HepG2 (cell line): ENCODE results near the gene ACD. TPM values are rescaled to one million over a fixed set of nuclear protein-coding genes. Genes with fewer than 3 reads are reported as not detected.

ENCODE experiments used
- BHLHE40 ChIP-seq: IDR thresholded peaks from 2 replicates; pipeline ENCODE4 v1.6.1; 2011; ENCODE audit warnings: low read length, improper control_type of control experiment
- EHMT2 ChIP-seq: fragments of 200-600 bp; sonication (generic); IDR thresholded peaks from 2 replicates; pipeline ENCODE4 v1.7.0; 2017; ENCODE audit warnings: antibody characterized with exemption, low read depth, low read length, borderline replicate concordance
- HCFC1 ChIP-seq: fragments of 150-350 bp; IDR thresholded peaks from 2 replicates; pipeline ENCODE4 v1.6.1; 2014; ENCODE audit warnings: low read depth, low read length
- HNRNPUL1 ChIP-seq: fragments of 200-400 bp; formaldehyde crosslinking; IDR thresholded peaks from 2 replicates; pipeline ENCODE4 v1.6.1; 2017; ENCODE audit warnings: low read depth, mild to moderate bottlenecking, low read length, moderate library complexity
- KLF13 ChIP-seq: sonication (generic); formaldehyde crosslinking; IDR thresholded peaks from 2 replicates; pipeline ENCODE4 v1.4.0; 2020; ENCODE audit warnings: mild to moderate bottlenecking, missing genetic modification reagents
- NFKB2 ChIP-seq: sonication (generic); formaldehyde crosslinking; IDR thresholded peaks from 2 replicates; pipeline ENCODE4 v1.4.0; 2020; ENCODE audit warnings: missing genetic modification reagents, borderline replicate concordance
- RNF2 ChIP-seq: fragments of 450-650 bp; conservative IDR thresholded peaks from 2 replicates; pipeline ENCODE4 v1.6.1; 2016; ENCODE audit warnings: low read depth
- SKI ChIP-seq: fragments of 450-650 bp; IDR thresholded peaks from one replicate; pipeline ENCODE4 v1.6.1; 2018; ENCODE audit warnings: mild to moderate bottlenecking; ENCODE audit not compliant: partially characterized antibody
- TARDBP ChIP-seq: sonication (generic); formaldehyde crosslinking; IDR thresholded peaks from 2 replicates; pipeline ENCODE4 v1.8.0; 2022; ENCODE audit warnings: mild to moderate bottlenecking, missing genetic modification reagents
- THYN1 ChIP-seq: sonication (generic); formaldehyde crosslinking; IDR thresholded peaks from 2 replicates; pipeline ENCODE4 v1.8.1; 2023; ENCODE audit warnings: low read depth, mild to moderate bottlenecking, moderate library complexity, missing genetic modification reagents, borderline replicate concordance
- USF2 ChIP-seq, 2 experiments: sonication (generic) in 1 of 2; formaldehyde crosslinking in 1 of 2; IDR thresholded peaks; 2 replicates each; pipeline versions ENCODE4 v1.5.1 to v1.6.1; 2011 to 2020; ENCODE audit warnings: borderline replicate concordance in 1 of 2, low read depth in 1 of 2, low read length in 1 of 2, mild to moderate bottlenecking in 1 of 2, missing genetic modification reagents in 1 of 2, moderate library complexity in 1 of 2
- ZNF20 ChIP-seq: sonication (generic); formaldehyde crosslinking; IDR thresholded peaks from 2 replicates; pipeline ENCODE4 v1.4.0; 2020; ENCODE audit warnings: mild to moderate bottlenecking, moderate library complexity, missing genetic modification reagents
- ZNF207 ChIP-seq: fragments of 450-650 bp; IDR thresholded peaks from 2 replicates; pipeline ENCODE4 v1.6.1; 2016; ENCODE audit warnings: antibody characterized with exemption, borderline replicate concordance
- ZNF484 ChIP-seq: sonication (generic); formaldehyde crosslinking; IDR thresholded peaks from 2 replicates; pipeline ENCODE4 v1.5.1; 2020; ENCODE audit warnings: mild to moderate bottlenecking, low read depth, missing genetic modification reagents, borderline replicate concordance
- ZNF777 ChIP-seq: sonication (generic); formaldehyde crosslinking; IDR thresholded peaks from 2 replicates; pipeline ENCODE4 v1.4.0; 2020; ENCODE audit warnings: missing genetic modification reagents
- polyA plus RNA-seq, 8 experiments: library from polyadenylated mRNA; depleted of rRNA in 3 of 8; stranded (reverse) in 7 of 8; unstranded in 1 of 8; fragments of >200 nt; fragmentation: Illumina TruSeq in 4 of 8; extraction: Trizol in 4 of 8; gene quantifications; 2 replicates each; pipeline versions ENCODE4 v1.2.1 to v1.2.3, GENCODE V29; 2011 to 2016; ENCODE audit warnings: low read depth in 4 of 8, missing spikeins in 1 of 8, mixed read lengths in 1 of 8; ENCODE audit not compliant: insufficient read depth in 1 of 8
- total RNA-seq, 5 experiments: library from RNA; depleted of rRNA; stranded (reverse); fragments of >200 nt; fragmentation: Illumina TruSeq; extraction: Trizol; gene quantifications; 2 replicates each; pipeline ENCODE4 v1.2.3, GENCODE V29; 2016; ENCODE audit warnings: low read depth in 1 of 5
- TF ChIP-seq, protein P1 (sequence below): sonication (generic); formaldehyde crosslinking; IDR thresholded peaks from 2 replicates; pipeline ENCODE4 v1.9.0; 2021; ENCODE audit warnings: missing genetic modification reagents, borderline replicate concordance
- TF ChIP-seq, protein P2 (sequence below): sonication (generic); formaldehyde crosslinking; IDR thresholded peaks from 2 replicates; pipeline ENCODE4 v1.9.0; 2021; ENCODE audit warnings: missing genetic modification reagents, mild to moderate bottlenecking, borderline replicate concordance

The ACD gene
- total and polyA plus RNA-seq, 2 of the 13 experiments (the other 11 are each of a cell fraction or from before 2014, with no cell fraction given): 32.6 to 38.3 TPM

GRCh38 chr16:67668495-67669157, 8.6 kb upstream of the ACD start (continued):
- TF ChIP-seq BHLHE40 (no peak), SKI (no peak), HNRNPUL1 (no peak), USF2 (IDR thresholded peaks at IDR 0.05; ENCODE audit: low read depth, low read length) (no peak), USF2 (CRISPR knock-in tag; IDR thresholded peaks at IDR 0.05; ENCODE audit: borderline replicate concordance) (no peak), EHMT2 (no peak), NFKB2 (CRISPR knock-in tag) (0 out of 2 replicates have a peak, but pooled peaks have one; percentile 0), ZNF207 (no peak), TARDBP (no peak), HCFC1 (no peak), ZNF777 (no peak), KLF13 (CRISPR knock-in tag) (0 out of 2 replicates have a peak, but pooled peaks have one; percentile 60), ZNF20 (CRISPR knock-in tag) (no peak), RNF2 (no peak), THYN1 (CRISPR knock-in tag) (no peak), ZNF484 (CRISPR knock-in tag) (no peak)
- TF ChIP-seq, protein P1, sequence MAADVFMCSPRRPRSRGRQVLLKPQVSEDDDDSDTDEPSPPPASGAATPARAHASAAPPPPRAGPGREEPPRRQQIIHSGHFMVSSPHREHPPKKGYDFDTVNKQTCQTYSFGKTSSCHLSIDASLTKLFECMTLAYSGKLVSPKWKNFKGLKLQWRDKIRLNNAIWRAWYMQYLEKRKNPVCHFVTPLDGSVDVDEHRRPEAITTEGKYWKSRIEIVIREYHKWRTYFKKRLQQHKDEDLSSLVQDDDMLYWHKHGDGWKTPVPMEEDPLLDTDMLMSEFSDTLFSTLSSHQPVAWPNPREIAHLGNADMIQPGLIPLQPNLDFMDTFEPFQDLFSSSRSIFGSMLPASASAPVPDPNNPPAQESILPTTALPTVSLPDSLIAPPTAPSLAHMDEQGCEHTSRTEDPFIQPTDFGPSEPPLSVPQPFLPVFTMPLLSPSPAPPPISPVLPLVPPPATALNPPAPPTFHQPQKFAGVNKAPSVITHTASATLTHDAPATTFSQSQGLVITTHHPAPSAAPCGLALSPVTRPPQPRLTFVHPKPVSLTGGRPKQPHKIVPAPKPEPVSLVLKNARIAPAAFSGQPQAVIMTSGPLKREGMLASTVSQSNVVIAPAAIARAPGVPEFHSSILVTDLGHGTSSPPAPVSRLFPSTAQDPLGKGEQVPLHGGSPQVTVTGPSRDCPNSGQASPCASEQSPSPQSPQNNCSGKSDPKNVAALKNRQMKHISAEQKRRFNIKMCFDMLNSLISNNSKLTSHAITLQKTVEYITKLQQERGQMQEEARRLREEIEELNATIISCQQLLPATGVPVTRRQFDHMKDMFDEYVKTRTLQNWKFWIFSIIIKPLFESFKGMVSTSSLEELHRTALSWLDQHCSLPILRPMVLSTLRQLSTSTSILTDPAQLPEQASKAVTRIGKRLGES: no peak
- TF ChIP-seq, protein P2, sequence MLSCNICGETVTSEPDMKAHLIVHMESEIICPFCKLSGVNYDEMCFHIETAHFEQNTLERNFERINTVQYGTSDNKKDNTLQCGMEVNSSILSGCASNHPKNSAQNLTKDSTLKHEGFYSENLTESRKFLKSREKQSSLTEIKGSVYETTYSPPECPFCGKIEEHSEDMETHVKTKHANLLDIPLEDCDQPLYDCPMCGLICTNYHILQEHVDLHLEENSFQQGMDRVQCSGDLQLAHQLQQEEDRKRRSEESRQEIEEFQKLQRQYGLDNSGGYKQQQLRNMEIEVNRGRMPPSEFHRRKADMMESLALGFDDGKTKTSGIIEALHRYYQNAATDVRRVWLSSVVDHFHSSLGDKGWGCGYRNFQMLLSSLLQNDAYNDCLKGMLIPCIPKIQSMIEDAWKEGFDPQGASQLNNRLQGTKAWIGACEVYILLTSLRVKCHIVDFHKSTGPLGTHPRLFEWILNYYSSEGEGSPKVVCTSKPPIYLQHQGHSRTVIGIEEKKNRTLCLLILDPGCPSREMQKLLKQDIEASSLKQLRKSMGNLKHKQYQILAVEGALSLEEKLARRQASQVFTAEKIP (CRISPR knock-in tag): no peak
